IPS-18c (cell line): ENCODE measurements around the gene GGTLC2.
"Not testable (repeated sequence)": the region's sequence is repeated elsewhere in the genome, so short reads cannot be mapped to it uniquely, and the experiment has no call there.

Experiments used
- H3K4me3 ChIP-seq: 2 replicates; pipeline ENCODE4 v1.7.0; 2013; ENCODE audit warnings: low read depth, mild to moderate bottlenecking, low read length, moderate library complexity; ENCODE audit not compliant: insufficient read depth
- H3K9me3 ChIP-seq: one replicate; pipeline ENCODE4 v1.6.1; 2013; ENCODE audit warnings: mild to moderate bottlenecking, low read length, moderate library complexity; ENCODE audit not compliant: control insufficient read depth, insufficient read depth

GGTLC2 gene

DNA sequence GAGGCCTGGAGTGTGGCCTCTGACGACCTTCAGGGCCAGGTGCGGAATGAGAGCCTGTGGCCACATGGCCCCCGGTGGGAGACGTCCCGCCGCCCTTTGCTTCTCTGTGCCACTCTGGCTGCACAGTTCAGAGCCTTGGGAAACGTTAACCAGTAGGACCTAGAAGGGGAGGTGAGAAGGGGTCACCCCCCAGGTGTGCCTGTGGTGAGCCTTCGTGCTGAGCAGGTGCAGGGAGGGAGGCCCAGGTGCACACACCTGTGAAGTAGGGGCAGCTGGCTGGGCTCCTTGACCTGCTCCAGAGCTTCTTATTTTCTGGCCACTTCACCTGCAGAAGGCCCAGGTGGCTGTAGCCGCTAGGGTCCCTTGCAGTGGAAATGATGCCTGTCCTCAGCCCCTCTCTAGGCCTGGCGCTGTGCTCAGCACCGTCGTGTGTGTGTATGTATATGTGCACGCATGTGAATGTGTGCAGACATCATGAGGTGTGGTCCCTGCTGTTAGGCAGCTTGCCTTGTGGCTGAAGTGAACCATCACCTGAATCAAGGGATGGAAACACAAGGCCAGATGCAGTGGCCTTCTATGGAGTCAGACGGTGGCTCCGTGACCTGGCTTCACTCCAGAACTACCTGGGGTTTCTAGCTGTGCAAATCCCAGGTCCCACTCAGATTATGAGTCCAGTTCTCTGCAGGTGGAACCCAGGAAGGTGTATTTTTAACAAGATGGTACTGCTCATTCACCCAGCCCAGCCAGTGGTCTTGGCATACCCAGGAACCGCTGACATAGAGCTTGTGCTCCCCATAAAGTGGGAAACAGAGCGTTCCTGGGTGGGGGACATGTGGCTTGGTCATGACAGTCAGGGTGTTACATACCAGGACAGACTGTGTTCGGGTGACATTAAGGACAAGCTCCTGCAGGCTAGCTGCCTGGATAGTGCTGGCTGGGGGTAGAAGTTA, 15.6 kb upstream of the GGTLC2 start:
- not testable (repeated sequence) for H3K4me3 ChIP-seq, H3K9me3 ChIP-seq

DNA sequence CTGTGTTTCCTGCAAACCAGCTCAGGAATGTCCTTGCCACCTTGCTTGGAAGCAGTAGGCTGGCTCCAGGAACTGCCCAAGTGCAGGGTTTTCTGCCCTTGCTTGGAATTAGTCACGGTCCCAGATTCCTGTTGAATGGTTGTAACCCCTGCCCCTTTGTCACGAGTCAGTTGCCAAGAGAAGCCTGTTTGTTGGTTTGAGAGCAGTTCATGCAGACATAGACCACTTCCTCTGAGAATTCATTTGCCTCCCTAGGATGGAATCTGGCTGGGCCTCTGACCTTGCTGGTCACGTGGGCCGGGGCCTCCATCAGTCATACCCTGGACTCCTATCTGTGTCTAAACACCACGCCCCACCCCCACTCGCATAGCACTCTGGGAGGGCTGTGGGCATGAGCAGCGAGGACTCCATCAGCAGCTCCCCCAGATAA, 13.2 kb upstream of the GGTLC2 start:
- not testable (repeated sequence) for H3K4me3 ChIP-seq, H3K9me3 ChIP-seq

DNA sequence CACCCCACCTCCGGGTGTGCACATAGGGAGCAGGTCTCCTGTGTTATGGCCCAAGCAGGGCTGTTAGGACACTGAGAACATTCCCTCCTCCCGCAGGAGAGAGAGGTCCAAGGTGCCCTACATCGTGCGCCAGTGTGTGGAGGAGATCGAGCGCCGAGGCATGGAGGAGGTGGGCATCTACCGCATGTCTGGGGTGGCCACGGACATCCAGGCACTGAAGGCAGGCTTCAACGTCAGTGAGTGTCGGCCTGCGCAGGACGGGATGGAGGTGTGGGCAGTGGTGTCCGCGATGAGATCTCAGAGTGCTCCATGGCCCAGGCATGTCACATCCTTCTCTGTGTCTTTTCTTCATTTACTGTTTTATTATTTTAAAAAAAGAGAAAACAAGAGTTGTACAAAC, 12.2 kb upstream of the GGTLC2 start:
- H3K4me3 ChIP-seq, H3K9me3 ChIP-seq: not testable (repeated sequence)

DNA sequence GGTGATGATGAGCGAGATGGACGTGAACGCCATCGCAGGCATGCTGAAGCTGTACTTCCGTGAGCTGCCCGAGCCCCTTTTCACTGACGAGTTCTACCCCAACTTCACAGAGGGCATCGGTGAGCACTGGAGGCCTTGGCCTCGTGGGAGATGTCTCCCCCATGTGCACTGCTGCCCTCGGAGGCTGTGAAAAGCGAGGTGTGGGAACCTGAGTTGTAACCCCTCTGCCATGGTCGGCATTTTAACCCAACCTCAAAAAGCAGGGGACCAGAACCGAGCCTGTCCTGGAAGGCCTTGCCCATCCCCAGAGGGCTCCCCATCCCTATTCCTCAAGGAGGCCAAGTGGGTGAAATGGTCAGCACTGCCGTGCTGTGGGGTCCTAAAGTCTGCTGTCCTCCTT, 10.9 kb upstream of the GGTLC2 start:
- H3K4me3 ChIP-seq, H3K9me3 ChIP-seq: not testable (repeated sequence)

DNA sequence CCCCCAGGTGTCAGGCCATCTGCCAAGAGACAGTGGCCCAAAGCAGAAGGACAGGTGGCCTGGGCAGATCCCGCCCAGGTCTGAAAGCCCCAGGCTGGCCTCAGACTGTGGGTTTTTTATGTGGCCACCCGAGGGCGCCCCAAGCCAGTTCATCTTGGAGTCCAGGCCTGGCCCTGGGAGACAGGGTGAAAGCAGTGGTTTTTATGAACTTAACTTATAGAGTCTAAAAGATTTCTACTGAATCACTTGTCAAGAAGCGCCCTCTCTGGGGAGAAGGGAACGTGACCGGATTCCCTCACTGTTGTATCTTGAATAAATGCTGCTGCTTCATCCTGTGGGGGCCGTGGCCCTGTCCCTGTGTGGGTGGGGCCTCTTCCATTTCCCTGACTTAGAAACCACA, 8.2 kb upstream of the GGTLC2 start:
- not testable (repeated sequence) for H3K9me3 ChIP-seq, H3K4me3 ChIP-seq

DNA sequence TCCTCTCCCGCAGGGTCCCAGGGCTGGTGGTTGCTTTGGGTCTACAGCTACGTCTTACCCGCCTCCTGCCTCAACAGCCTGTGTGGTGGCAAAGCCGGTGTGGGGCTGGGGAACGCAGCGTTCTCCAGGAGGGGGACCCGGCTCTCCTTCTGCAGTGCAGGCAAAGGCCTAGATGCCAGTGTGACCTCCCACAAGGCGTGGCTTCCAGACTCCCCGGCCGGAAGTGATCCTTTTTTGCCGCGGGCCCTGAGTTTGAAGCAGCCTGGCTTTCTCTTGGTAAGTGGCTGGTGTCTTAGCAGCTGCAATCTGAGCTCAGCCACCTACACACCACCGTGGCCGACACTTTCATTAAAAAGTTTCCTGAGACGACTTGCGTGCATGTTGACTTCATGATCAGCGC, 6.1 kb upstream of the GGTLC2 start:
- H3K4me3 ChIP-seq, H3K9me3 ChIP-seq: not testable (repeated sequence)

DNA sequence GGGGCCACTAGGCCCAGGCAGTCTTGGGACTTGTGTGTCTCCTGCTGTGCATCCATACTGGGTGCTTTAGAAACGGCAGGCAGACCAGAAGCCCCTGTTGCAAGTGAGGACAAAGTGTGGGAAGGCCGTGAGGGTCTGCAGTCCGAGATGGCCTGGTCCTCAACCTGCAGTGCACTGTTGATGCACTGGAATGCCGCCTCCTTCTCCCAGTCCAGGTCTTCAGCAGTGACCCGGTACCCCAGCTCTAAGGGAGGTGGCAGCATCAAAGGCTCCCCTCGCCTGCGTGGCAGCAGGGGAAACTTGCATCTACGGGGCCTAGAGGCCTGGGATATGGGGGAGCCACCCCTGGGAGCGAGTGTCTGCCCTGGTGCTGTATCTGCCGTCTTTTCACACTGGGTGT, 2.2 kb upstream of the GGTLC2 start:
- H3K9me3 ChIP-seq, H3K4me3 ChIP-seq: not testable (repeated sequence)

DNA sequence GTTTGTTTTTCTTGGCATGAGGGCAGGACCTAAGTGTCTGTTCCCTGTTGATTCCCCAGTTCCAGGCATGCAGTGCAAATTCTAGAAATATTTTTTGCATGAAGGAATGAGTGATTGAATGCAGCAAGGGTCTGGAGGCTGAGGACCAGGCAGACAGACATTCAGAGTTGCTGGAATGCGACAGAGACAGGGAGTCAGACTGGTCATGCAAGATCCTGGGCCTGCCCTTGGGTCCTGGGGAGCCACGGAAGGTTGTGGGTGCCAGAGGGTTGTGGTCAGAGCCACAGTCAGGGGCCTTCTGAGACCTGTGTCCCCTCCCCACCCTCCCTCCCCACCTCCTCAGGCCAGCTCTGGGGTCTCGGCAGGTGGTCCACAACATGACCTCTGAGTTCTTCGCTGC, 1.6 kb downstream of the GGTLC2 start:
- not testable (repeated sequence) for H3K9me3 ChIP-seq, H3K4me3 ChIP-seq

DNA sequence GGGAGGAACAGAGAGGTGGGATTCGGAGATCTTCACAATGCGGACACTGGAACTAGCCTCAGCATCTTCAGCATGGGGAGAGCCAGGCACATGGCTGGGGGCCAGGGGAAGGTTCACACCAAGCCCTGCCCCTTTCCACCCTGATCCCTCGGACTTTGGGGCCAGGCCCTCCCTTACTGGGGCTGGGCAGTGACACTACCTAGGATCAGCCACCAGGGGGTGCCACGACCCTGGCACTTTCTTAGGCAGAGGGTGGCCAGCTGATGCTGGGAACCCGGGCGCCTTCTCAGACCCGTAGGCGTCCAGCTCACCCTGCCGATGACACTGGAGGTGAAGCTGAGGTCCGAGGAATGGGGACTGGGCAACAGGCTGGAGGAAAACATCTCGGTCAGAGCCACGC, 3.5 kb downstream of the GGTLC2 start:
- H3K4me3 ChIP-seq, H3K9me3 ChIP-seq: not testable (repeated sequence)

DNA sequence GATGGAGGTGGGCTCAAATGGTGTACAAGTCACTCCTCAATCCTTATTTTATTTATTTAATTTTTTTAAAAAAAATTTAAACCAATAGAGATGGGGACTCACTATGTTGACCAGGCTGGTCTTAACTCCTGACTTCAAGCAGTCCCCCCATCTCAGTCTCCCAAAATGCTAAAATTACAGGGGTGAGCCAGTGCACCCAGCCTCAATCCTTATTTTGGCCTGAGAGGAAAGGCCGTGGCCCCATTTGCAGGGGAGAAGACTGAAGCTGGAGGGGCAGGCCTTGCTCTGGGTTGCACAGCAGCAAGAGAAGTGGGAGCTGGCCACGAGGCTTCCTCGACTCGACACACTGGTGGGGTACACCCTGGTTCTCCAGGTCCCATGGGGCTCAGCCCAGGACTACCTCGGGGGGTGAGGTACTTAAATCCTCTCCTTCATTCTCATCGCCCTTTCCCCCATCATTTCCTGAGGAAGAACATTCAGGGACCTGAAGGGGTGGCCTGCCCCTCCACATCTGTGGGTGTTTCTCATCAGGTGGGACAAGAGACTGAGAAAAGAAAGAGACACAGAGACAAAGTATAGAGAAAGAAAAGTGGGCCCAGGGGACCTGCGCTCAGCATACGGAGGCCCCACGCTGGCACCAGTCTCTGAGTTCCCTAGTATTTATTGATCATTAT, 4.6 kb downstream of the GGTLC2 start:
- not testable (repeated sequence) for H3K4me3 ChIP-seq, H3K9me3 ChIP-seq

DNA sequence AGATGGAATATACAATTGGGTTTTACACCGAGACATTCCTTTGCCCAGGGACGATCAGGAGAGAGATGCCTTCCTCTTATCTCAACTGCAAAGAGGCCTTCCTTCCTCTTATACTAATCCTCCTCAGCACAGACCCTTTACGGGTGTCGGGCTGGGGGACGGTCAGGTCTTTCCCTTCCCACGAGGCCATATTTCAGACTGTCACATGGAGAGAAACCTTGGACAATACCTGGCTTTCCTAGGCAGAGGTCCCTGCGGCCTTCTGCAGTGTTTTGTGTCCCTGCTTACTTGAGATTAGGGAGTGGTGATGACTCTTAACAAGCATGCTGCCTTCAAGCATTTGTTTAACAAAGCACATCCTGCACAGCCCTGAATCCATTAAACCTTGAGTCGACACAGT, 5.3 kb downstream of the GGTLC2 start:
- not testable (repeated sequence) for H3K4me3 ChIP-seq, H3K9me3 ChIP-seq

DNA sequence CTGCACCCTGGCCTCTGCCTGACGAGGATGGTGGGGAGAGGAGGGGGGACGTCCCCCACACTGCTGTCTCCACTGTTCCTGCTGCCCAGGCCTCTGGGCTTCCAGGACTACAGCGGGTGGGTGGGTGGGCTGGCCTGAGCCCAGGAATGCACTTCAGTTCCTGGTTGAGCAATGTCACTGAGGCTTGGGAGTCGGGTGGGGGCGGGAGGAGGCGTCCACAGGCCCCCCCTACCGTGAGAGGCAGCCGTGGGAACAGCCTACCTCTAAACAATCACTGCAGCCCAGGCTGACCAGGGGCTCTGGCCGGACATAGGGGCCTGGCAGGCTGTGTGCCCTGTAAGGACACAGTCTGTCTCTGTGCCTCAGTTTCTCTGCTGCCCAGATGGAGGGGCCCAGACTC, 6.0 kb downstream of the GGTLC2 start:
- H3K4me3 ChIP-seq, H3K9me3 ChIP-seq: not testable (repeated sequence)

DNA sequence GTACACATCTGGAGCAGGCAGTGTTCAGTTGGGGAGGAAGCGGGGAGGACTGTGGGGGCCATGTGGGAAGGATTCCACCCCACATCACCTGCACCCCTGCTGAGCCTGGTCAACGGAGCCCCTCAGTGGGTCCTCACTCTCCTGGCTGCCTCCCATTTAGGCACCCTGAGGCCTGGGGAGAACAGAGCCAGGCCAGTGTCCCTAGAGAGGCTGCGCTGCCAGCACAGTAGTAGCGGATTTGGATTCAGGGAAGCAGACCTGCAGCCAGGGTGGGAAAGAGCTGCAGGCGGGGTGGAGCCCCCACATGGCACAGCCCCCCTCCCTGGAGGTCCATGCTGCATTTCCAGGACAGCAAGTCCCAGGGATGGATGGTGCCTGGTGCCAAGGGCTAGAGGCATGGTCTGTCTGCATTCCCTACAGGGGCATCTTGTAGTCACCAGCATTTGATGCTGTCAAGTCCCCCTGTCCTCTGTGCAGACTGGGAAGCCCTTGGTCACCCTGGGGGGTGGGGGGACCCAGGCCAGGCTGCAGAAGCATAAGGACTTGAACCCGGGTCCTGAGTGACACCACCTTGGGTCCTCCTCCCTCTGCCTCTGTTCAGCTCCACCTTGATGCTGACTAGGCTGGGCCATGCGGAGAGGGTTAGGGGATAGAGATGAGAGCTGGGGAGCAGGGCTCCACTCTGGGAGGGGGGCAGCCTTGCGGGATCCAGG, 6.5 kb downstream of the GGTLC2 start:
- H3K4me3 ChIP-seq, H3K9me3 ChIP-seq: not testable (repeated sequence)

DNA sequence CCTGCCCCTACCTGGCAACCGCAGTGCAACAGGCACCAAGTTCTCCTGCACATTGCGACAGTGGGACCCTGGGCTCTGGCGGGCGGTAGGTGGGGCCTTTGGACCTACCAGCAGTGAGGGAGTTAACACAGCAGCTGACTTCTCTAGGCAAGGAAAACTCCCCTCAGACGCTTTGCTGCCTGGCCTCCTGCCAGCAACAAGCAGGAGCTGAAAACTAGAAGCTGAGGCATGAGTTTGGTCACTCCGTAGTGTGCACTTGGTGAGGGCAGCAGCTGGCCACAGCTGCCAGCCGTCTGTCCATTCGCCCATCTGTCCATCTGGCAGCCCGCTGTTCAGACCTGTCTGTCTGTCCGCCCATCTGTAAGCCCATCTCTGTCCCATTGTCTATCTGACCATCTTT, 7.2 kb downstream of the GGTLC2 start:
- H3K4me3 ChIP-seq, H3K9me3 ChIP-seq: not testable (repeated sequence)

DNA sequence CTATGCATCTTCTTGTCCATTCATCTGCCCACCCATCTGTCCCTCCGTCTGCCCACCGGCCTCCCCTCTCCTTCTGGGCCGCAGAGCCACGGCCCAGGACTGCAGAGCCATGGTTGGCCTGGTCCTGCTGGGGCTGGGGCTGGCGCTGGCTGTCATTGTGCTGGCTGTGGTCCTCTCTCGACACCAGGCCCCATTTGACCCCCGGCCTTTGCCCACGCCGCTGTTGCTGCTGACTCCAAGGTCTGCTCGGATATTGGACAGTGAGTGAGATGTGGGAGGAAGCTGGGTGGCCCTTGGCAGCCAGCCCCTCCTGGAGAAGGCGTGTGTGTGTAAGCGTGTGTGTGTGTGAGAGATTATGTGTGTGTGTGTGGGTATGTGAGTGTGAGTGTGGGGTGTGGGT, 7.7 kb downstream of the GGTLC2 start:
- H3K4me3 ChIP-seq = not testable (repeated sequence)

DNA sequence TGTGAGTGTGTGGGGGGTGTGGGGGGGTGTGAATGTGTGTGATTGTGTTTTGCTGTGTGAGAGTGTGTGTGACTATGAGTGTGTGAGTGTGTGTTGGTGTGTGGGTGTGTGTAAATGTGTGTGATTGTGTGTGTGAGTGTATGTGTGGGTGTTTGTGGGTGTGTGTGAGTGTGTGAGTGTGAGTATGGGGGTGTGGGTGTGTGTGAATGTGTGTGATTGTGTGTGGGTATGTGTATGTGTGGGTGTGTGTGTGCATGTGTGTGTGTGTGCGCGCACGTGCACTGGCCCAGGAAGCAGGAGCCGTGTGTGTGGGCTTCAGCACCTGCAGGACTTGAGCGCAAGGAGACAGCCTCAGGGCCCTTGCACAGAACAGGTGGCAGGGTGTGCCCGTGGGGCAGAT, 8.2 kb downstream of the GGTLC2 start:
- H3K4me3 ChIP-seq, H3K9me3 ChIP-seq: not testable (repeated sequence)

More for the DNA sequence above, 7.7 kb downstream of the GGTLC2 start:
- not testable (repeated sequence) for H3K9me3 ChIP-seq

DNA sequence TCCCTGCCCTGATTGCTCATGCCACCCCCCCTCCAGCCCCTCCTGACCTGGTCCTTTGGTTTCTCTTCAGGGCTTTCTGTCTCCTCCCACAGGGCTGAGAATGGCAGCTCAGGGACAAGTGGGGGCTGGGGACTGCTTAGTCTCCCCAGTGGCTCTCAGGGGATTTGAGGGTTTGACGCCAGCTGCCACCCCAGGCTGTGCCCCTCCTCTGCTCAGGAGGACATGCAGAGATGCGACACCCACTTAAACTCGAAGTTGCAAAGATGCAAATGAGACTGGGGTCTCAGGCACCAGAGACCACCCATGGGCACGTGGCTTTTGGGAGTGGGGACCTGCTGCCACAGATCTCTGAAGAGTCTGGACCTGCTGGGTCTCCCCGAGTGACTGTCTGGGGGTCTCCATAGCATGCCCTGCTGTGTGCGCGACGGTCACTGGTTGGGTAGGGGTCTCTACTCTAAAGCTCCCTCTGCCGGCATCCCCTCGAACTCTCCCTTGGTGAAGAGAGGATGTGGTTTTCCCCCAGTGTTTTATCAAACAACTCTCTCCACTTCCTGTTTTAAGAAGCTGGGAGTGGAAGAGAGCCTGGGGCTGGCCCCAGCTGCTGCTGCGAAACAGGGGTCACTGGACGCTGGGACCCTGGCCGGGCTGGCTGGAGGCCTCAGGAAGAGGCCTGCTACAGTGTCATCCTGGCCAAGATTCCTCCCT, 9.4 kb downstream of the GGTLC2 start:
- H3K4me3 ChIP-seq, H3K9me3 ChIP-seq: not testable (repeated sequence)
